ENCODE measurements around the gene COL28A1.

DNA sequence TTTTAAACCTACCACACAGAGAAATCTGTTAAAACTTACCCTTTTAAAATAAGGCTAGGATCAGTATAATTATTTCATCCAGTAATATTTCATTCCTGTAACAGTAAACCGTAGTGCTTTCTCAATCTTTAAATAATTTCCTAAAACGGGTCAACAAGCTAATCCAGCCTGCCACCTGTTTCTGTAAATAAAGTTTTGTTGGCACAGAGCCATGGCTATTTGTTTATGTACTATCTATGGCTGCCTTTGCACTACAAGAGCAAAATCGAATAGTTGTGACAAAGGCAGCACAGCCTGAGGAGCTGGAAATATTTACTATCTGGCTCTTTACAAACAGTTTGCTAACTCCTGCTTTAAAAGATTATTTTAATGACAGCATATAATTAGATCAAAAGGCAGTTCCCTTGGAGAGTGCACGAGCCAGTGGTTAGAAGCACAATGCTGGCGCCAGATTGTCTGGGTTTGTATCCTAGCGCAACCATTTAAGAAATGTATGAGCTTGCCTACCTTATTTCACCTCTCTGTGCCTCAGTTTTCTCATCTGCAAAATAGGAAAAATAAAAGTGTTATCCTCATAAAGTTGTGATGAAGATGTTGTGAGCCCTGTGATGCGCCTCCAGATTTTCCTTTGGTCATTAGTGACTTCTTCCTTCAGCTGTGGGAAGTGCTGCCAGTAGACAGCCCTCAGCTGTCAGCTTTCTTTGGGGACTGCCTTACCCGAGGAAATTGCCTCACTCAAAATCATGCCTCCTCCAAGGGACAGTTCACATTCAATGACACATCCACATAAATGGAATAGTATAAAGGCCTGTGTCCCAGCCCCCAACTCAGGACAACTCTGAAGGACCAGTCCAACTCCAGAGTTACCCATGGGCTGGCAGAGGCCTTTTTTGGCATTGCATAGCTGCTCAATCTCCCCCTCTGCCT lies 19.2 kb upstream of the COL28A1 start:
- TF ChIP-seq, protein P1, sequence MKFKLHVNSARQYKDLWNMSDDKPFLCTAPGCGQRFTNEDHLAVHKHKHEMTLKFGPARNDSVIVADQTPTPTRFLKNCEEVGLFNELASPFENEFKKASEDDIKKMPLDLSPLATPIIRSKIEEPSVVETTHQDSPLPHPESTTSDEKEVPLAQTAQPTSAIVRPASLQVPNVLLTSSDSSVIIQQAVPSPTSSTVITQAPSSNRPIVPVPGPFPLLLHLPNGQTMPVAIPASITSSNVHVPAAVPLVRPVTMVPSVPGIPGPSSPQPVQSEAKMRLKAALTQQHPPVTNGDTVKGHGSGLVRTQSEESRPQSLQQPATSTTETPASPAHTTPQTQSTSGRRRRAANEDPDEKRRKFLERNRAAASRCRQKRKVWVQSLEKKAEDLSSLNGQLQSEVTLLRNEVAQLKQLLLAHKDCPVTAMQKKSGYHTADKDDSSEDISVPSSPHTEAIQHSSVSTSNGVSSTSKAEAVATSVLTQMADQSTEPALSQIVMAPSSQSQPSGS (CRISPR knock-in tag; IDR thresholded peaks at IDR 0.05; ENCODE audit: borderline replicate concordance, low read depth) = no peak
- TF ChIP-seq, protein P2, sequence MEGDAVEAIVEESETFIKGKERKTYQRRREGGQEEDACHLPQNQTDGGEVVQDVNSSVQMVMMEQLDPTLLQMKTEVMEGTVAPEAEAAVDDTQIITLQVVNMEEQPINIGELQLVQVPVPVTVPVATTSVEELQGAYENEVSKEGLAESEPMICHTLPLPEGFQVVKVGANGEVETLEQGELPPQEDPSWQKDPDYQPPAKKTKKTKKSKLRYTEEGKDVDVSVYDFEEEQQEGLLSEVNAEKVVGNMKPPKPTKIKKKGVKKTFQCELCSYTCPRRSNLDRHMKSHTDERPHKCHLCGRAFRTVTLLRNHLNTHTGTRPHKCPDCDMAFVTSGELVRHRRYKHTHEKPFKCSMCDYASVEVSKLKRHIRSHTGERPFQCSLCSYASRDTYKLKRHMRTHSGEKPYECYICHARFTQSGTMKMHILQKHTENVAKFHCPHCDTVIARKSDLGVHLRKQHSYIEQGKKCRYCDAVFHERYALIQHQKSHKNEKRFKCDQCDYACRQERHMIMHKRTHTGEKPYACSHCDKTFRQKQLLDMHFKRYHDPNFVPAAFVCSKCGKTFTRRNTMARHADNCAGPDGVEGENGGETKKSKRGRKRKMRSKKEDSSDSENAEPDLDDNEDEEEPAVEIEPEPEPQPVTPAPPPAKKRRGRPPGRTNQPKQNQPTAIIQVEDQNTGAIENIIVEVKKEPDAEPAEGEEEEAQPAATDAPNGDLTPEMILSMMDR (IDR thresholded peaks at IDR 0.05) = no peak
- no peak for TF ChIP-seq ATF3 (CRISPR knock-in tag; conservative IDR thresholded peaks at IDR 0.05)
- no peak for TF ChIP-seq AFF4 (CRISPR knock-in tag; IDR thresholded peaks at IDR 0.05; ENCODE audit: borderline replicate concordance)
- no peak for TF ChIP-seq ATF6 (CRISPR knock-in tag; IDR thresholded peaks at IDR 0.05)
- no peak for TF ChIP-seq CREB1 (CRISPR knock-in tag; IDR thresholded peaks at IDR 0.05)
- no peak for TF ChIP-seq ZNF121 (CRISPR knock-in tag; IDR thresholded peaks at IDR 0.05)
- TF ChIP-seq USF1 (CRISPR knock-in tag; IDR thresholded peaks at IDR 0.05) = no peak
- no peak for TF ChIP-seq NFE2L1 (CRISPR knock-in tag; IDR thresholded peaks at IDR 0.05)
- no peak for TF ChIP-seq MYBL2 (CRISPR knock-in tag; IDR thresholded peaks at IDR 0.05)
- no peak for TF ChIP-seq ZNF263 (CRISPR knock-in tag; IDR thresholded peaks at IDR 0.05; ENCODE audit: low read depth)
- TF ChIP-seq ESRRA (CRISPR knock-in tag; IDR thresholded peaks at IDR 0.05; ENCODE audit: borderline replicate concordance) = no peak
